Measurements from ENCODE around the gene POLR2B. TPM values are rescaled to one million over a fixed set of nuclear protein-coding genes. Genes with fewer than 3 reads are reported as not detected.

POLR2B gene
- total RNA-seq, 1 donor from 2014 or later: 290 TPM

DNA sequence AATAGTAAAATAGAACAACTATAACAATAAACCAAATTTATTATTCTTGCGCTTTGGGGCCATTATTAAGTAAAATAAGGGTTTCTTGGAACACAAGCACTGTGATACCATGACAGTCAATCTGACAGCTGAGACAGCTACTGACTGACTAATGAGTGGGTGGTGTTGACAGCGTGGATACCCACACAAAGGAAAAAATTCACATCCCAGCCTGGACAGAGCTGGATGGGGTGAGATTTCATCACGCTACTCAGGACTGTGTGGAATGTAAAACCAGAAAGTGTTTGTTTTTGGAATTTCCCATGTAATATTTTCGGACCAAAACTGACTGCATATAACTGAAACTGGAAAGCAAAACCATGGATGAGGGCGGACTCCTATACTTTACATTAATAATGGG, 82.7 kb downstream of the POLR2B start:
- Histone ChIP-seq H3K9ac (no peak overlapping the region), H2AFZ (replicated peaks) (no peak overlapping the region), H3K4me3 (no peak overlapping the region), H3F3A (ENCODE audit: low read depth) (no peaks in the 10 kb centered on the region), H3K4me1 (no peaks in the 10 kb centered on the region), H3K4me2 (no peak overlapping the region), H3K27me3 (no peaks in the 10 kb centered on the region), H3K79me2 (ENCODE audit: low read depth) (no peaks in the 10 kb centered on the region), H3K36me3 (no peaks in the 10 kb centered on the region), H3K27ac (no peak overlapping the region), H4K20me1 (ENCODE audit: low read depth) (no peaks in the 10 kb centered on the region), H3K9me3 (ENCODE audit: low read depth) (no peaks in the 10 kb centered on the region)
- Mint-ChIP-seq H3K27me3 (ENCODE audit: insufficient read depth, low read depth) (no peaks in the 10 kb centered on the region), H3K4me3 (no peak overlapping the region), H3K27ac (no peak overlapping the region), H3K9me3 (no peaks in the 10 kb centered on the region), H3K36me3 (no peaks in the 10 kb centered on the region), H3K4me1 (peaks cover 6% of the 10 kb centered on the region)
- DNase-seq (ENCODE audit: low spot score): no peak
- no peak for TF ChIP-seq EZH2 (IDR thresholded peaks at IDR 0.05)
- no peak for TF ChIP-seq EZH2phosphoT487 (IDR thresholded peaks at IDR 0.05)
- TF ChIP-seq, protein P1, sequence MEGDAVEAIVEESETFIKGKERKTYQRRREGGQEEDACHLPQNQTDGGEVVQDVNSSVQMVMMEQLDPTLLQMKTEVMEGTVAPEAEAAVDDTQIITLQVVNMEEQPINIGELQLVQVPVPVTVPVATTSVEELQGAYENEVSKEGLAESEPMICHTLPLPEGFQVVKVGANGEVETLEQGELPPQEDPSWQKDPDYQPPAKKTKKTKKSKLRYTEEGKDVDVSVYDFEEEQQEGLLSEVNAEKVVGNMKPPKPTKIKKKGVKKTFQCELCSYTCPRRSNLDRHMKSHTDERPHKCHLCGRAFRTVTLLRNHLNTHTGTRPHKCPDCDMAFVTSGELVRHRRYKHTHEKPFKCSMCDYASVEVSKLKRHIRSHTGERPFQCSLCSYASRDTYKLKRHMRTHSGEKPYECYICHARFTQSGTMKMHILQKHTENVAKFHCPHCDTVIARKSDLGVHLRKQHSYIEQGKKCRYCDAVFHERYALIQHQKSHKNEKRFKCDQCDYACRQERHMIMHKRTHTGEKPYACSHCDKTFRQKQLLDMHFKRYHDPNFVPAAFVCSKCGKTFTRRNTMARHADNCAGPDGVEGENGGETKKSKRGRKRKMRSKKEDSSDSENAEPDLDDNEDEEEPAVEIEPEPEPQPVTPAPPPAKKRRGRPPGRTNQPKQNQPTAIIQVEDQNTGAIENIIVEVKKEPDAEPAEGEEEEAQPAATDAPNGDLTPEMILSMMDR (IDR thresholded peaks at IDR 0.05): no peak

DNA sequence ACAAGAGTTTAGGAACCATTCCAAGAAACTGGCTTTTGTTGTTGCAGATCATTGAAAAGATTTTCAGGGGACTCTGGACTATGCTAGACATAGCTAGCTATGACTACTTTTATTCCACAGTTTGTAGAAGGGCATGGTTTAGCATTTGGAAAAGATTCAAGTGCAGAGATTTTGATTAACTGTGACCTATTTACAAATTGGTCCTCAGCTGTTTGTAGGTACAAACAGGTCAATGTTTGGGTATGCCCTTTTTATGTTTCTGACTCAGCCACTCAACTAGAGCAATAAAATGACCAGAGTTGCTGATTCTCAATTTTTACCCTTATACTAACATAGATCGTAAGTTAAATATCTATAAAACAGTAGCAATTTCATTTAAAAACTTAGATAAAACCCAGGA, 84.8 kb downstream of the POLR2B start:
- H3K9me3 ChIP-seq (ENCODE audit: low read depth): no peaks in the 10 kb centered on the region
- H3K27me3 Mint-ChIP-seq (ENCODE audit: insufficient read depth, low read depth): no peaks in the 10 kb centered on the region
- no peaks in the 10 kb centered on the region for H3K27me3 ChIP-seq
- no peak for DNase-seq (ENCODE audit: low spot score)
- H2AFZ ChIP-seq (replicated peaks): no peak overlapping the region
- peaks cover 4% of the 10 kb centered on the region for H3K4me1 Mint-ChIP-seq
- H3K4me1 ChIP-seq: no peaks in the 10 kb centered on the region
- H3K4me2 ChIP-seq: no peak overlapping the region
- H3K27ac Mint-ChIP-seq: no peak overlapping the region
- TF ChIP-seq, protein P1 (IDR thresholded peaks at IDR 0.05): no peak
- TF ChIP-seq EZH2phosphoT487 (IDR thresholded peaks at IDR 0.05) (no peak), EZH2 (IDR thresholded peaks at IDR 0.05) (no peak)
- no peaks in the 10 kb centered on the region for H3K79me2 ChIP-seq (ENCODE audit: low read depth)
- no peaks in the 10 kb centered on the region for H3K36me3 Mint-ChIP-seq
- H3K4me3 ChIP-seq: no peak overlapping the region
- no peaks in the 10 kb centered on the region for H4K20me1 ChIP-seq (ENCODE audit: low read depth)
- no peaks in the 10 kb centered on the region for H3K36me3 ChIP-seq
- no peak overlapping the region for H3K4me3 Mint-ChIP-seq
- no peaks in the 10 kb centered on the region for H3K9me3 Mint-ChIP-seq
- H3K27ac ChIP-seq: no peak overlapping the region
- H3F3A ChIP-seq (ENCODE audit: low read depth): no peaks in the 10 kb centered on the region
- no peak overlapping the region for H3K9ac ChIP-seq

DNA sequence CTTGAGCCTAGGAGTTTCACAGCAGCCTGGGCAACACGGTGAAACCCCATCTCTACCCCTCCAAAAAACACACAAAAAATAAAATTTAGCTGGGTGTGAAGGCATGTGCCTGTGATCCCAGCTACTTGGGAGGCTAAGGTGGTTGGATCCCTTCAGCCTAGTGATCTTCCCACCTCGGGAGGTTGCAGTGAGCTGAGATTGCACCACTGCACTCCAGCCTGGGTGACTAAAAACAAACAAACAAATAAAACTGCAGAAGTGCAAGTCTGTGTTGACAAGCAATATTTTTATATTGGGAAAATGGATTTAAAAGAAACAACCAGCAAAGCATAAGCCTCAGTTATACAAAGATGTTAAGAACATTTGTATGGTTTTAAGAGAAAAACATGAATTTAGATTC, 85.4 kb downstream of the POLR2B start:
- TF ChIP-seq, protein P1 (IDR thresholded peaks at IDR 0.05): no peak
- TF ChIP-seq EZH2 (IDR thresholded peaks at IDR 0.05): no peak
- no peak for TF ChIP-seq EZH2phosphoT487 (IDR thresholded peaks at IDR 0.05)
- no peaks in the 10 kb centered on the region for H3F3A ChIP-seq (ENCODE audit: low read depth)
- peaks cover 2% of the 10 kb centered on the region for H3K9me3 Mint-ChIP-seq
- no peaks in the 10 kb centered on the region for H3K4me1 ChIP-seq
- H3K27ac Mint-ChIP-seq: no peak overlapping the region
- no peak for DNase-seq (ENCODE audit: low spot score)
- H3K4me3 Mint-ChIP-seq: no peak overlapping the region
- H3K27me3 ChIP-seq: no peaks in the 10 kb centered on the region
- H3K36me3 ChIP-seq: no peaks in the 10 kb centered on the region
- H3K4me2 ChIP-seq: no peak overlapping the region
- no peak overlapping the region for H3K4me3 ChIP-seq
- no peaks in the 10 kb centered on the region for H3K27me3 Mint-ChIP-seq (ENCODE audit: insufficient read depth, low read depth)
- no peak overlapping the region for H3K27ac ChIP-seq
- H2AFZ ChIP-seq (replicated peaks): no peak overlapping the region
- H3K9ac ChIP-seq: no peak overlapping the region
- H3K79me2 ChIP-seq (ENCODE audit: low read depth): no peaks in the 10 kb centered on the region
- H4K20me1 ChIP-seq (ENCODE audit: low read depth): no peaks in the 10 kb centered on the region
- no peaks in the 10 kb centered on the region for H3K36me3 Mint-ChIP-seq
- peaks cover 4% of the 10 kb centered on the region for H3K4me1 Mint-ChIP-seq
- H3K9me3 ChIP-seq (ENCODE audit: low read depth): no peaks in the 10 kb centered on the region

All from neural progenitor cell (in vitro differentiated cells).